ENCODE results near the gene C1QB. TPM values are rescaled to one million over a fixed set of nuclear protein-coding genes. Genes with fewer than 3 reads are reported as not detected.

Gene C1QB
- total RNA-seq, 1 experiment from 2014 or later: not detected

GRCh38 chr1:22709891-22710700 lies 57.1 kb downstream of the C1QB start:
- Histone ChIP-seq H3K27ac (no peak overlapping the region), H3K4me3 (peak overlapping the region; percentile 54), H3K9me3 (replicated peaks) (0 out of 2 replicates have a peak, but pooled peaks cover 4% of the 10 kb centered on the region), H3K4me1 (peaks cover 14% of the 10 kb centered on the region), H3K27me3 (no peaks in the 10 kb centered on the region), H3K36me3 (peaks cover 5% of the 10 kb centered on the region; the same call in 1 of the 2 replicates)
- DNase-seq: peak; percentile 73

DNA sequence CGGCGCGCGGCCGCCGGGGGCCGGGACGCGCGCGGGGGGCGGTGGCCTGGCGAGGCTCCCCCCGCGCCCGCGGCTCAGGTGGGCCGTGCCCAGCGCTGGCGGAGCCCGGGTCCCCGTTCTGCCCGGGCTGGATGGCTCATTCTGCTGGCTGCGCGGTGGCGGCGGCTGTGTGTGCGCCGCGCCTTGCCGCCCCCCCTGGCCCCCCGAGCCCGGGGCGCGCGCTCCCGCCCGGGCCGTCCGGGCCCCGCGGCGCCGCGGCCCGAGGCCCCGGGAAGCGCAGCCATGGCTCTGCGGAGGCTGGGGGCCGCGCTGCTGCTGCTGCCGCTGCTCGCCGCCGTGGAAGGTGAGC lies 57.6 kb downstream of the C1QB start, which contains the start of gene EPHB2:
Gene EPHB2 (plus strand): TSS at position 139 of the 349 bp plus-strand sequence. CDS start 144 bp downstream, at position 283.
- Histone ChIP-seq H3K4me1 (peaks cover 14% of the 10 kb centered on the region), H3K9me3 (replicated peaks) (0 out of 2 replicates have a peak, but pooled peaks cover 4% of the 10 kb centered on the region), H3K27me3 (no peaks in the 10 kb centered on the region), H3K36me3 (peaks cover 5% of the 10 kb centered on the region; the same call in 1 of the 2 replicates), H3K4me3 (peak within 1 kb of the TSS; percentile 74), H3K27ac (peak within 1 kb of the TSS; percentile 49)
- peak; percentile 60 for DNase-seq

DNA sequence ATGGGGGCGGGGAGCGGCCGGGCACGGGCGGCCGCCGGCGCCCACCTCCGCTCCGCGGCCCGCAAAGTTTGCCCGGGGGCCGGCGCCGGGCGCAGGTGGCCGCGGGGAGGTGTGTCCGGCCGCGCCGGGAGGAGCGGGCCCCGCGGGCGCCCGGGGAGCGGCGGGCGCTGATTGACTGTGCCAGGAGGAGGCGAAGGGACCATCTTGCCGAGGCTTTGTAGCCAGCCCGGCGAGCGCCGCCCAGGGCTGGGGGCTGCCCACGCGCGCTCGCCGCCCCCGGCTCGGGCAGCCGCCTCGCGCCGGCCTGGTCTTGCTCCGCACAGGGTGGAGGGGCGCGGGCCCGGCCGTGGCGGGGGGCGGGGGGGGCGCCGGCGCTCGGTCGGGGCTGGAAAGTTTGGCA lies 58.0 kb downstream of the C1QB start:
- no peaks in the 10 kb centered on the region for H3K27me3 ChIP-seq
- peak; percentile 50 to 58 for DNase-seq
- H3K4me1 ChIP-seq: peaks cover 14% of the 10 kb centered on the region
- peak overlapping the region; percentile 74 for H3K4me3 ChIP-seq
- peaks cover 5% of the 10 kb centered on the region; the same call in 1 of the 2 replicates for H3K36me3 ChIP-seq
- peak overlapping the region; percentile 49; the same call in 1 of the 2 replicates for H3K27ac ChIP-seq
- 0 out of 2 replicates have a peak, but pooled peaks cover under 1% of the 10 kb centered on the region for H3K9me3 ChIP-seq (replicated peaks)

Other genes with a start within 250 kb of the C1QB start
- gene ZBTB40, start 201.4 kb upstream of the C1QB start, total RNA-seq (2014; rRNA removed; shearing (Covaris generic)): 19.0 and 20.6 TPM in 2 replicates
- 1.3 and 1.5 TPM in 2 replicates for gene EPHA8, start 89.7 kb upstream of the C1QB start, total RNA-seq (2014; rRNA removed; shearing (Covaris generic))
- gene C1QA, start 16.6 kb upstream of the C1QB start, total RNA-seq (2014; rRNA removed; shearing (Covaris generic)): 0.08 and 0.35 TPM in 2 replicates
- not detected in 2 replicates for gene C1QC, start 9.6 kb upstream of the C1QB start, total RNA-seq (2014; rRNA removed; shearing (Covaris generic))
- gene EPHB2, start 57.6 kb downstream of the C1QB start, total RNA-seq (2014; rRNA removed; shearing (Covaris generic)): 29.8 and 32.4 TPM in 2 replicates

Measured in SJCRH30 (cell line).